Measurements from ENCODE around the gene CTNNB1. TPM values are rescaled to one million over a fixed set of nuclear protein-coding genes. Genes with fewer than 3 reads are reported as not detected.

The CTNNB1 gene
- total and polyA plus RNA-seq, 2 of the 8 experiments (the other 6 are each of a cell fraction or from before 2014, with no cell fraction given), result 356 to 579 TPM

DNA sequence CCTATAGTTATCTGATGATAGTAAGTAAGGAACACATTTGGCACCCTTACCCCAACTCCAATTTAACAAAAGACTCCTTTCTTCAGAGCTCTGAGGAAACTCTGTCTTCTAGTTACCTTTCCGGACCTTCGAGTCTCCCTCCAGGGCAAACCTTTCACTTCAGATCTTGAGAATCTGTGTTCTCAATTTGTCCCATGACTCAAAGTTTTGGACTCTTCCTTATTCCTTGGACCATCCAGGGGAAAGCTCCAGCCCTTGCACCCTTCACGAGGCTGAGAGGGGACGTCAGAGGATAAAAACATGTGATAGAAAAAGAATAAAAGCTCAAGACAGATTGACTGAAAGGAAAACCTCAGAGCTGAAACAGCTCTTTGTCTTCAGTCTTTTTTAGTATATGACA lies 76.9 kb downstream of the CTNNB1 start:
- H4K8ac ChIP-seq (ENCODE audit: extremely low read depth, insufficient read depth, low read length), result no peak overlapping the region
- peaks cover 0 to 8% (median 3%) of the 10 kb centered on the region in 4 experiments; a peak in 3 of 7 replicates for H3K4me1 ChIP-seq (replicated peaks in 1 of 4; ENCODE audit: control insufficient read depth in 3 of 4, insufficient read depth in 4 of 4, low read length in 3 of 4)
- no peak overlapping the region for H2BK5ac ChIP-seq (ENCODE audit: low read depth, low read length)
- H2BK120ac ChIP-seq (replicated peaks; ENCODE audit: low read depth, low read length), result no peak overlapping the region
- no peaks in the 10 kb centered on the region for H3K23me2 ChIP-seq (ENCODE audit: low read depth, low read length)
- H3K23ac ChIP-seq (ENCODE audit: insufficient read length), result no peak overlapping the region
- H3K18ac ChIP-seq (ENCODE audit: extremely low read depth, low read length), result no peak overlapping the region
- no peaks in the 10 kb centered on the region for H3K79me1 ChIP-seq (ENCODE audit: low read depth, low read length)
- no peak overlapping the region for H2AFZ ChIP-seq (ENCODE audit: low read length)
- H3K56ac ChIP-seq (replicated peaks; ENCODE audit: insufficient read length, low read depth, low read length), result no peak overlapping the region
- H3K4ac ChIP-seq (replicated peaks; ENCODE audit: insufficient read length, low read depth, low read length), result no peak overlapping the region
- H2BK12ac ChIP-seq (ENCODE audit: low read depth, low read length), result no peak overlapping the region
- DNase-seq (ENCODE audit: low read depth in 1 of 2, low spot score in 2 of 2) (no peak), FAIRE-seq (no peak)
- 90% methylated on average over 4 of the region's 4 CpGs; no CpG with 5 or more reads in 1 of the 2 experiments for WGBS, 2 experiments (ENCODE audit: extremely low coverage in 1 of 2, insufficient coverage in 1 of 2, insufficient read length in 1 of 2, insufficient replicate concordance in 2 of 2, low coverage in 1 of 2, low lambda C conversion rate in 2 of 2, missing lambda C conversion rate in 1 of 2)
- no peak overlapping the region for H2AK5ac ChIP-seq (ENCODE audit: low read depth, low read length)
- H3K4me2 ChIP-seq (ENCODE audit: insufficient read depth in 1 of 2, low read depth in 2 of 2, low read length in 2 of 2), result no peak overlapping the region
- H3K27me3 ChIP-seq (replicated peaks in 1 of 4; ENCODE audit: control insufficient read depth in 3 of 4, extremely low read depth in 1 of 4, insufficient read depth in 3 of 4, low read length in 3 of 4), result no peaks in the 10 kb centered on the region
- H2BK15ac ChIP-seq (ENCODE audit: low read length), result no peak overlapping the region
- no peak overlapping the region for H4K5ac ChIP-seq (ENCODE audit: insufficient read length, low read depth, low read length)
- H3K27ac ChIP-seq (ENCODE audit: low read depth, low read length), result no peak overlapping the region
- H3K4me3 ChIP-seq (ENCODE audit: extremely low read depth in 1 of 4, insufficient read depth in 2 of 4, low read depth in 3 of 4, low read length in 4 of 4), result no peak overlapping the region
- H3K14ac ChIP-seq (ENCODE audit: insufficient read length), result no peak overlapping the region
- H4K20me1 ChIP-seq (replicated peaks in 1 of 2; ENCODE audit: control insufficient read depth in 1 of 2, insufficient read depth in 2 of 2, low read length in 2 of 2), result no peaks in the 10 kb centered on the region
- POLR2A ChIA-PET (ENCODE audit: partially characterized antibody), result no interaction called here
- no peaks in the 10 kb centered on the region for H3K79me2 ChIP-seq (ENCODE audit: control insufficient read depth in 1 of 2, insufficient read depth in 2 of 2, low read length in 2 of 2)
- peaks cover 11 to 12% of the 10 kb centered on the region in 2 experiments for H3K9me3 ChIP-seq (ENCODE audit: insufficient read depth in 2 of 2, low read depth in 1 of 2, low read length in 1 of 2)
- CTCF ChIA-PET (ENCODE audit: partially characterized antibody), result interaction anchor here (1.1 kb wide), 1 partner anchor 13 kb away, joined by 4 read pairs; no protein-coding TSS in a partner anchor
- H2BK20ac ChIP-seq (ENCODE audit: low read length), result no peak overlapping the region
- no peak overlapping the region for H4K91ac ChIP-seq (replicated peaks; ENCODE audit: insufficient read length, low read length)
- no peak overlapping the region for H3K9ac ChIP-seq (replicated peaks in 1 of 4; ENCODE audit: extremely low read depth in 1 of 4, low read depth in 3 of 4, low read length in 3 of 4)
- peaks cover 0 to 5% (median 0%) of the 10 kb centered on the region in 4 experiments; a peak in 2 of 8 replicates for H3K36me3 ChIP-seq (ENCODE audit: control insufficient read depth in 2 of 4, insufficient read depth in 4 of 4, low read length in 3 of 4)
- TF ChIP-seq POU5F1 (IDR thresholded peaks at IDR 0.05; ENCODE audit: low read depth, low read length), result no peak
- TF ChIP-seq, protein P1, sequence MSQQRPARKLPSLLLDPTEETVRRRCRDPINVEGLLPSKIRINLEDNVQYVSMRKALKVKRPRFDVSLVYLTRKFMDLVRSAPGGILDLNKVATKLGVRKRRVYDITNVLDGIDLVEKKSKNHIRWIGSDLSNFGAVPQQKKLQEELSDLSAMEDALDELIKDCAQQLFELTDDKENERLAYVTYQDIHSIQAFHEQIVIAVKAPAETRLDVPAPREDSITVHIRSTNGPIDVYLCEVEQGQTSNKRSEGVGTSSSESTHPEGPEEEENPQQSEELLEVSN (IDR thresholded peaks at IDR 0.05), result no peak
- no peak for TF ChIP-seq CHD2 (IDR thresholded peaks at IDR 0.05; ENCODE audit: low read length)
- TF ChIP-seq SP4 (IDR thresholded peaks at IDR 0.05; ENCODE audit: low read length), result no peak
- TF ChIP-seq FOSL1 (IDR thresholded peaks at IDR 0.05; ENCODE audit: insufficient read depth, low read depth, low read length), result no peak
- TF ChIP-seq CEBPB (IDR thresholded peaks at IDR 0.05; ENCODE audit: low read depth, low read length), result no peak
- TF ChIP-seq SIX5 (IDR thresholded peaks at IDR 0.05; ENCODE audit: low read depth, low read length), result no peak
- no peak for TF ChIP-seq SAP30 (IDR thresholded peaks at IDR 0.05; ENCODE audit: insufficient read depth, insufficient replicate concordance, low read length)
- TF ChIP-seq POLR2A (IDR thresholded peaks at IDR 0.05; ENCODE audit: control extremely low read depth in 1 of 2, low read depth in 2 of 2, low read length in 2 of 2), result no peak
- no peak for TF ChIP-seq CBX5 (IDR thresholded peaks at IDR 0.05; ENCODE audit: low read depth, low read length)
- TF ChIP-seq EZH2 (IDR thresholded peaks at IDR 0.05; ENCODE audit: low read depth, low read length, severe bottlenecking), result no peak
- no peak for TF ChIP-seq SP1 (IDR thresholded peaks at IDR 0.05; ENCODE audit: low read depth, low read length)
- TF ChIP-seq CBX8 (IDR thresholded peaks at IDR 0.05; ENCODE audit: borderline replicate concordance, low read depth, low read length), result no peak
- no peak for TF ChIP-seq ASH2L (IDR thresholded peaks at IDR 0.05; ENCODE audit: low read length)
- TF ChIP-seq TCF12 (IDR thresholded peaks at IDR 0.05; ENCODE audit: low read depth, low read length), result no peak
- TF ChIP-seq KDM4A (IDR thresholded peaks at IDR 0.05; ENCODE audit: low read depth, low read length, severe bottlenecking), result no peak

All from H1 (cell line).